Endothelial cell of umbilical vein (primary cell): ENCODE results near the gene PLCG2. TPM values are rescaled to one million over a fixed set of nuclear protein-coding genes. Genes with fewer than 3 reads are reported as not detected.

Experiments used
- BruUV-seq: library from RNA; stranded (reverse); fragments of 400-500 nt; replicated peaks from 2 replicates; lab custom pipeline; 2021; lab: Mats Ljungman, UMichigan
- CTCF ChIA-PET: fragments of 300-600, 350-600 bp; sonication (Branson Sonifier 250); formaldehyde crosslinking; loops from one replicate; lab custom pipeline; 2021; ENCODE audit warnings: antibody characterized with exemption, inconsistent platforms; lab: Charles Lee
- POLR2A ChIA-PET: fragments of 300-600, 350-600 bp; sonication (Branson Sonifier 250); formaldehyde crosslinking; loops from one replicate; lab custom pipeline; 2021; ENCODE audit warnings: antibody characterized with exemption, inconsistent platforms; lab: Charles Lee
- DNase-seq: peaks from one replicate; pipeline ENCODE4 v3.0.0-alpha.2; 2011; ENCODE audit warnings: low read depth, low spot score
- FAIRE-seq: peaks from 2 replicates; lab custom pipeline; 2011; peaks lifted over from hg19 to GRCh38; lab: Jason Lieb, UNC
- H2AFZ ChIP-seq: 2 replicates; pipeline ENCODE4 v1.6.0; 2012; ENCODE audit warnings: low read depth, low read length, control low read depth, inconsistent platforms
- H3K27ac ChIP-seq: 2 replicates; pipeline ENCODE4 v1.5.1; 2011; ENCODE audit warnings: low read depth, mild to moderate bottlenecking, control low read depth, low read length, moderate library complexity; ENCODE audit not compliant: insufficient read depth
- H3K27me3 ChIP-seq, 2 experiments: 2 replicates each; pipeline versions ENCODE4 v1.6.0 to v1.6.1; 2011; ENCODE audit warnings: low read length in 2 of 2, mixed read lengths in 1 of 2; ENCODE audit not compliant: control insufficient read depth in 2 of 2, insufficient read depth in 2 of 2
- H3K36me3 ChIP-seq, 2 experiments: 2 replicates in 1 of 2; 3 replicates in 1 of 2; pipeline ENCODE4 v1.5.1; 2011; ENCODE audit warnings: low read length in 2 of 2, mild to moderate bottlenecking in 1 of 2, moderate library complexity in 1 of 2; ENCODE audit not compliant: control insufficient read depth in 2 of 2, insufficient read depth in 2 of 2; ENCODE audit errors: extremely low read depth in 1 of 2
- H3K4me1 ChIP-seq: 3 replicates; pipeline ENCODE4 v1.5.1; 2011; ENCODE audit warnings: mild to moderate bottlenecking, low read length; ENCODE audit not compliant: control insufficient read depth, insufficient read depth; ENCODE audit errors: extremely low read depth
- H3K4me2 ChIP-seq: 2 replicates; pipeline ENCODE4 v1.6.1; 2011; ENCODE audit warnings: low read length, control low read depth, mixed read lengths; ENCODE audit not compliant: insufficient read depth
- H3K4me3 ChIP-seq, 3 experiments: fragments of 200-600 bp in 1 of 3; sonication (generic), shearing (Covaris generic) in 1 of 3; replicated peaks in 1 of 3; 2 replicates each; pipeline ENCODE4 v1.5.1; 2011 to 2016; ENCODE audit warnings: control low read depth in 3 of 3, low read length in 3 of 3, mild to moderate bottlenecking in 2 of 3, inconsistent platforms in 1 of 3, low read depth in 1 of 3, moderate library complexity in 1 of 3; ENCODE audit not compliant: insufficient read depth in 1 of 3
- H3K79me2 ChIP-seq: 2 replicates; pipeline ENCODE4 v1.6.0; 2012; ENCODE audit warnings: low read length, inconsistent platforms; ENCODE audit not compliant: control insufficient read depth, insufficient read depth
- H3K9ac ChIP-seq: replicated peaks from 2 replicates; pipeline ENCODE3; 2011; ENCODE audit warnings: low read length, control low read depth; ENCODE audit not compliant: insufficient read depth; ENCODE audit errors: extremely low read depth
- H3K9me1 ChIP-seq: replicated peaks from 3 replicates; pipeline ENCODE4 v1.6.0; 2011; ENCODE audit warnings: mild to moderate bottlenecking, low read length; ENCODE audit not compliant: control insufficient read depth, insufficient read depth; ENCODE audit errors: extremely low read depth
- H3K9me3 ChIP-seq: replicated peaks from 2 replicates; pipeline ENCODE4 v1.5.1; 2012; ENCODE audit warnings: low read length, inconsistent platforms; ENCODE audit not compliant: control insufficient read depth, insufficient read depth
- H4K20me1 ChIP-seq: replicated peaks from 2 replicates; pipeline ENCODE3; 2011; ENCODE audit warnings: mild to moderate bottlenecking, low read length; ENCODE audit not compliant: control insufficient read depth, insufficient read depth; ENCODE audit errors: extremely low read depth
- CTCF ChIP-seq, 2 donors: IDR thresholded peaks; 1 replicate in 1 of 2; 2 replicates in 1 of 2; pipeline ENCODE4 v1.5.1; 2011; ENCODE audit warnings: low read length in 2 of 2, mild to moderate bottlenecking in 2 of 2, moderate library complexity in 2 of 2, control low read depth in 1 of 2, inconsistent platforms in 1 of 2, low read depth in 1 of 2; ENCODE audit not compliant: insufficient read depth in 1 of 2; ENCODE audit errors: extremely low read depth in 1 of 2
- EZH2 ChIP-seq: IDR thresholded peaks from 2 replicates; pipeline ENCODE4 v1.6.1; 2012; ENCODE audit warnings: borderline replicate concordance, low read depth, mild to moderate bottlenecking, moderate library complexity, low read length, inconsistent platforms; ENCODE audit not compliant: severe bottlenecking
- FOS ChIP-seq: IDR thresholded peaks from 2 replicates; pipeline ENCODE4 v1.6.1; 2011; ENCODE audit warnings: mild to moderate bottlenecking, low read length, moderate library complexity, borderline replicate concordance; ENCODE audit not compliant: insufficient read depth
- GATA2 ChIP-seq: IDR thresholded peaks from 2 replicates; pipeline ENCODE4 v1.7.0; 2011; ENCODE audit warnings: low read depth, mild to moderate bottlenecking, moderate library complexity, mixed read lengths, low read length; ENCODE audit not compliant: insufficient read length, insufficient read depth
- JUN ChIP-seq: IDR thresholded peaks from 2 replicates; pipeline ENCODE4 v1.6.1; 2011; ENCODE audit warnings: borderline replicate concordance, low read depth; ENCODE audit not compliant: insufficient read length, insufficient read depth
- MAX ChIP-seq: IDR thresholded peaks from 2 replicates; pipeline ENCODE4 v1.6.1; 2011; ENCODE audit not compliant: insufficient read depth, insufficient read length
- MYC ChIP-seq: IDR thresholded peaks from one replicate; pipeline ENCODE4 v1.6.1; 2011; ENCODE audit warnings: mild to moderate bottlenecking, low read depth, low read length
- POLR2A ChIP-seq: IDR thresholded peaks from 2 replicates; pipeline ENCODE4 v1.6.1; 2012; ENCODE audit warnings: low read depth, mild to moderate bottlenecking, control low read depth, low read length
- POLR2AphosphoS5 ChIP-seq: IDR thresholded peaks from 2 replicates; pipeline ENCODE4 v1.6.1; 2012; ENCODE audit warnings: low read depth, mild to moderate bottlenecking, control low read depth, low read length, moderate library complexity; ENCODE audit not compliant: insufficient read depth
- dilution Hi-C: fragments of 300-500 bp; cut with MboI; formaldehyde crosslinking; loops from one replicate; pipeline ENCODE4 v1.15.0; 2019; ENCODE audit warnings: low sequenced_read_pairs; ENCODE audit not compliant: extremely low pct_ligation_motif_present
- intact Hi-C: fragments of 100-400 bp; cut with micrococcal nuclease; formaldehyde crosslinking; loops from one replicate; pipeline ENCODE4 v1.10.0; 2022
- polyA plus RNA-seq, 4 experiments: library from polyadenylated mRNA; depleted of rRNA in 3 of 4; stranded (reverse) in 3 of 4; unstranded in 1 of 4; fragments of >200 nt; gene quantifications; 2 replicates each; pipeline versions ENCODE4 v1.2.1 to v1.2.3, GENCODE V29; 2011 to 2012; ENCODE audit warnings: missing spikeins in 1 of 4
- total RNA-seq: library from RNA; stranded (reverse); gene quantifications from 2 replicates; pipeline ENCODE4 v1.2.3, GENCODE V29; 2021

The PLCG2 gene
- total and polyA plus RNA-seq, 2 donors (not counting 3 experiments of a cell fraction or from before 2014, with no cell fraction given), result 10.8 to 13.6 TPM

GRCh38 chr16:81855552-81856153 lies 76.6 kb downstream of the PLCG2 start:
- intact Hi-C loops, result no loop called here

More at GRCh38 chr16:81855552-81856153, 76.6 kb downstream of the PLCG2 start:
- no peaks in the 10 kb centered on the region for H3K9me3 ChIP-seq
- H3K27me3 ChIP-seq, result no peaks in the 10 kb centered on the region
- no peaks in the 10 kb centered on the region for H3K9me1 ChIP-seq
- POLR2A ChIA-PET, result no interaction called here
- CTCF ChIA-PET, result interaction anchor here (1.2 to 1.6 kb wide), 2 partner anchors 15 to 18 kb away, joined by 4 to 8 read pairs; no protein-coding TSS in a partner anchor
- no peaks in the 10 kb centered on the region for H3K36me3 ChIP-seq
- dilution Hi-C loops, result no loop called here
- FAIRE-seq (no peak), DNase-seq (no peak)
- H3K4me2 ChIP-seq, result no peak overlapping the region
- no peak overlapping the region for H3K4me3 ChIP-seq
- no peaks in the 10 kb centered on the region for H4K20me1 ChIP-seq
- TF ChIP-seq CTCF (IDR thresholded peaks at IDR 0.05; ENCODE audit: extremely low read depth in 1 of 2, insufficient read depth in 1 of 2, low read depth in 1 of 2, low read length in 2 of 2), result no peak
- no peak for TF ChIP-seq GATA2
- TF ChIP-seq POLR2A, result no peak
- no peak for TF ChIP-seq MAX
- no peak for TF ChIP-seq POLR2AphosphoS5
- TF ChIP-seq MYC, result no peak
- no peak for TF ChIP-seq FOS
- TF ChIP-seq JUN, result no peak
- no peak for TF ChIP-seq EZH2
- BruUV-seq, result no TSS peak
- no peaks in the 10 kb centered on the region for H3K4me1 ChIP-seq
- H3K27ac ChIP-seq, result no peak overlapping the region
- no peak overlapping the region for H3K9ac ChIP-seq
- no peak overlapping the region for H2AFZ ChIP-seq
- no peaks in the 10 kb centered on the region for H3K79me2 ChIP-seq
